Caco-2 (cell line): ENCODE measurements around the gene MACROD2. TPM values are rescaled to one million over a fixed set of nuclear protein-coding genes. Genes with fewer than 3 reads are reported as not detected.

Experiments used
- BruUV-seq: library from RNA; stranded (reverse); fragments of 400-500 nt; replicated peaks from 2 replicates; lab custom pipeline; 2021; lab: Mats Ljungman, UMichigan
- CTCF ChIA-PET: fragments of 300-600 bp; sonication (Branson Sonifier 250); formaldehyde crosslinking; loops from one replicate; lab custom pipeline; 2022; ENCODE audit warnings: antibody characterized with exemption; lab: Charles Lee
- POLR2A ChIA-PET: fragments of 300-600 bp; sonication (Branson Sonifier 250); formaldehyde crosslinking; loops from one replicate; lab custom pipeline; 2022; ENCODE audit warnings: antibody characterized with exemption; lab: Charles Lee
- DNase-seq, 2 experiments: peaks; one replicate each; pipeline versions ENCODE4 v3.0.0 to v3.0.0-alpha.2; 2020 to 2022
- H3K27me3 ChIP-seq: replicated peaks from 2 replicates; pipeline ENCODE4 v1.6.0; 2011; ENCODE audit warnings: low read length; ENCODE audit not compliant: control insufficient read depth, insufficient read depth
- H3K36me3 ChIP-seq: 2 replicates; pipeline ENCODE4 v1.5.1; 2011; ENCODE audit warnings: low read length; ENCODE audit not compliant: control insufficient read depth, insufficient read depth
- H3K4me1 ChIP-seq: fragments of 250-450 bp; sonication (Bioruptor Pico); 2 replicates; pipeline ENCODE4 v1.5.1; 2020; ENCODE audit warnings: mild to moderate bottlenecking
- H3K4me3 ChIP-seq: 2 replicates; pipeline ENCODE4 v1.5.1; 2011; ENCODE audit warnings: low read depth, mild to moderate bottlenecking, control low read depth, low read length
- H3K9me3 ChIP-seq: fragments of 250-450 bp; sonication (Bioruptor Pico); 2 replicates; pipeline ENCODE4 v1.5.1; 2020; ENCODE audit warnings: mild to moderate bottlenecking, moderate library complexity
- H3K27ac Mint-ChIP-seq: one replicate; pipeline ENCODE4 v1.8.0; 2022; ENCODE audit warnings: mixed read lengths; ENCODE audit not compliant: unreplicated experiment
- H3K27me3 Mint-ChIP-seq: one replicate; pipeline ENCODE4 v1.8.0; 2022; ENCODE audit warnings: mixed read lengths; ENCODE audit not compliant: insufficient read depth, unreplicated experiment
- H3K36me3 Mint-ChIP-seq: one replicate; pipeline ENCODE4 v1.8.0; 2022; ENCODE audit warnings: mild to moderate bottlenecking, mixed read lengths; ENCODE audit not compliant: insufficient read depth, unreplicated experiment
- H3K4me1 Mint-ChIP-seq: one replicate; pipeline ENCODE4 v1.8.0; 2022; ENCODE audit warnings: low read depth, mixed read lengths; ENCODE audit not compliant: unreplicated experiment
- H3K4me3 Mint-ChIP-seq: one replicate; pipeline ENCODE4 v1.8.0; 2022; ENCODE audit warnings: mild to moderate bottlenecking, moderate library complexity, mixed read lengths; ENCODE audit not compliant: unreplicated experiment
- H3K9me3 Mint-ChIP-seq: one replicate; pipeline ENCODE4 v1.8.0; 2022; ENCODE audit warnings: mixed read lengths; ENCODE audit not compliant: unreplicated experiment
- intact Hi-C: fragments of 100-400 bp; cut with micrococcal nuclease; formaldehyde crosslinking; loops from one replicate; pipeline ENCODE4 v1.10.0; 2022; ENCODE audit not compliant: unreplicated experiment
- total RNA-seq: library from RNA; stranded (reverse); gene quantifications from 2 replicates; pipeline ENCODE4 v1.2.3, GENCODE V29; 2022
- TF ChIP-seq, protein P1 (sequence below), 2 experiments: fragments of 200-600 bp in 1 of 2; IDR thresholded peaks; 1 replicate in 1 of 2; 2 replicates in 1 of 2; pipeline versions ENCODE4 v1.5.1 to v1.8.0; 2011 to 2022; ENCODE audit warnings: antibody characterized with exemption in 1 of 2, control low read depth in 1 of 2, inconsistent platforms in 1 of 2, low read depth in 1 of 2, low read length in 1 of 2, mild to moderate bottlenecking in 1 of 2, moderate library complexity in 1 of 2; ENCODE audit not compliant: insufficient read depth in 1 of 2, severe bottlenecking in 1 of 2, unreplicated experiment in 1 of 2

MACROD2 gene
- total RNA-seq, 1 experiment from 2014 or later, result 6.4 TPM

- TF ChIP-seq, protein P1, sequence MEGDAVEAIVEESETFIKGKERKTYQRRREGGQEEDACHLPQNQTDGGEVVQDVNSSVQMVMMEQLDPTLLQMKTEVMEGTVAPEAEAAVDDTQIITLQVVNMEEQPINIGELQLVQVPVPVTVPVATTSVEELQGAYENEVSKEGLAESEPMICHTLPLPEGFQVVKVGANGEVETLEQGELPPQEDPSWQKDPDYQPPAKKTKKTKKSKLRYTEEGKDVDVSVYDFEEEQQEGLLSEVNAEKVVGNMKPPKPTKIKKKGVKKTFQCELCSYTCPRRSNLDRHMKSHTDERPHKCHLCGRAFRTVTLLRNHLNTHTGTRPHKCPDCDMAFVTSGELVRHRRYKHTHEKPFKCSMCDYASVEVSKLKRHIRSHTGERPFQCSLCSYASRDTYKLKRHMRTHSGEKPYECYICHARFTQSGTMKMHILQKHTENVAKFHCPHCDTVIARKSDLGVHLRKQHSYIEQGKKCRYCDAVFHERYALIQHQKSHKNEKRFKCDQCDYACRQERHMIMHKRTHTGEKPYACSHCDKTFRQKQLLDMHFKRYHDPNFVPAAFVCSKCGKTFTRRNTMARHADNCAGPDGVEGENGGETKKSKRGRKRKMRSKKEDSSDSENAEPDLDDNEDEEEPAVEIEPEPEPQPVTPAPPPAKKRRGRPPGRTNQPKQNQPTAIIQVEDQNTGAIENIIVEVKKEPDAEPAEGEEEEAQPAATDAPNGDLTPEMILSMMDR (IDR thresholded peaks at IDR 0.05; ENCODE audit: insufficient read depth in 1 of 2, low read depth in 1 of 2, low read length in 1 of 2, severe bottlenecking in 1 of 2, unreplicated experiment in 1 of 2), result no peak
- Histone ChIP-seq H3K9me3 (peaks cover 3% of the 10 kb centered on the region; the same call in 1 of the 2 replicates), H3K27me3 (no peaks in the 10 kb centered on the region), H3K36me3 (no peaks in the 10 kb centered on the region), H3K4me3 (no peak overlapping the region), H3K4me1 (no peaks in the 10 kb centered on the region)
- intact Hi-C loops, result no loop called here
- POLR2A ChIA-PET, result no interaction called here
- DNase-seq, result no peak
- no peaks in the 10 kb centered on the region for H3K27me3 Mint-ChIP-seq
- no peaks in the 10 kb centered on the region for H3K36me3 Mint-ChIP-seq
- CTCF ChIA-PET, result no interaction called here
- H3K9me3 Mint-ChIP-seq, result peaks cover 14% of the 10 kb centered on the region
- no peak overlapping the region for H3K27ac Mint-ChIP-seq
- no peak overlapping the region for H3K4me3 Mint-ChIP-seq
- no peaks in the 10 kb centered on the region for H3K4me1 Mint-ChIP-seq
- no TSS peak for BruUV-seq
Observed at GRCh38 chr20:14178528-14178927, 183.2 kb downstream of the MACROD2 start.

GRCh38 chr20:14178952-14179351 is 183.6 kb downstream of the MACROD2 start:
- no peaks in the 10 kb centered on the region for H3K36me3 ChIP-seq
- no peak for DNase-seq
- H3K36me3 Mint-ChIP-seq, result no peaks in the 10 kb centered on the region
- H3K4me1 Mint-ChIP-seq, result no peaks in the 10 kb centered on the region
- peaks cover 3% of the 10 kb centered on the region; the same call in 1 of the 2 replicates for H3K9me3 ChIP-seq
- ChIA-PET POLR2A (no interaction called here), CTCF (no interaction called here)
- no peaks in the 10 kb centered on the region for H3K27me3 Mint-ChIP-seq
- TF ChIP-seq, protein P1 (IDR thresholded peaks at IDR 0.05; ENCODE audit: insufficient read depth in 1 of 2, low read depth in 1 of 2, low read length in 1 of 2, severe bottlenecking in 1 of 2, unreplicated experiment in 1 of 2), result no peak
- H3K4me3 ChIP-seq, result no peak overlapping the region
- H3K4me1 ChIP-seq, result no peaks in the 10 kb centered on the region
- BruUV-seq, result no TSS peak
- intact Hi-C loops, result no loop called here
- no peak overlapping the region for H3K27ac Mint-ChIP-seq
- H3K9me3 Mint-ChIP-seq, result peaks cover 18% of the 10 kb centered on the region
- H3K27me3 ChIP-seq, result no peaks in the 10 kb centered on the region
- no peak overlapping the region for H3K4me3 Mint-ChIP-seq

GRCh38 chr20:14189794-14190402 is 194.6 kb downstream of the MACROD2 start:
- Mint-ChIP-seq H3K9me3 (peaks cover under 1% of the 10 kb centered on the region), H3K4me3 (no peak overlapping the region), H3K27me3 (no peaks in the 10 kb centered on the region), H3K4me1 (peaks cover 16% of the 10 kb centered on the region), H3K36me3 (no peaks in the 10 kb centered on the region), H3K27ac (no peak overlapping the region)
- peaks cover 4% of the 10 kb centered on the region; the same call in 1 of the 2 replicates for H3K4me1 ChIP-seq
- BruUV-seq, result no TSS peak
- TF ChIP-seq, protein P1 (IDR thresholded peaks at IDR 0.05; ENCODE audit: insufficient read depth in 1 of 2, low read depth in 1 of 2, low read length in 1 of 2, severe bottlenecking in 1 of 2, unreplicated experiment in 1 of 2), result peak; percentile 27 to 50
- H3K36me3 ChIP-seq, result no peaks in the 10 kb centered on the region
- ChIA-PET CTCF (interaction anchor here (1.0 kb wide), 2 partner anchors 9 to 148 kb away, joined by 3 to 4 read pairs; partner anchors contain the start of gene FLRT3), POLR2A (no interaction called here)
- H3K4me3 ChIP-seq, result no peak overlapping the region
- H3K9me3 ChIP-seq, result no peaks in the 10 kb centered on the region
- DNase-seq, result peak in 1 of 2 experiments; percentile 49
- intact Hi-C loops, result loop anchor here (1.0 to 5.0 kb wide), 2 partner anchors 75 to 142 kb away; no protein-coding TSS in a partner anchor
- H3K27me3 ChIP-seq, result no peaks in the 10 kb centered on the region
